Measurements from ENCODE around the gene DSE.

GRCh38 chr6:116405138-116405537 is 34.4 kb downstream of the DSE start:
- TF ChIP-seq CTCF (IDR thresholded peaks at IDR 0.05; ENCODE audit: borderline replicate concordance, extremely low read depth, low read length, poor library complexity, severe bottlenecking) (no peak), EZH2 (IDR thresholded peaks at IDR 0.05; ENCODE audit: borderline replicate concordance, low read depth, low read length, severe bottlenecking) (no peak)
